ENCODE results near the gene GLB1L2. TPM values are rescaled to one million over a fixed set of nuclear protein-coding genes. Genes with fewer than 3 reads are reported as not detected.
"Not testable (repeated sequence)": the region's sequence is repeated elsewhere in the genome, so short reads cannot be mapped to it uniquely, and the experiment has no call there.

Gene GLB1L2, protein sequence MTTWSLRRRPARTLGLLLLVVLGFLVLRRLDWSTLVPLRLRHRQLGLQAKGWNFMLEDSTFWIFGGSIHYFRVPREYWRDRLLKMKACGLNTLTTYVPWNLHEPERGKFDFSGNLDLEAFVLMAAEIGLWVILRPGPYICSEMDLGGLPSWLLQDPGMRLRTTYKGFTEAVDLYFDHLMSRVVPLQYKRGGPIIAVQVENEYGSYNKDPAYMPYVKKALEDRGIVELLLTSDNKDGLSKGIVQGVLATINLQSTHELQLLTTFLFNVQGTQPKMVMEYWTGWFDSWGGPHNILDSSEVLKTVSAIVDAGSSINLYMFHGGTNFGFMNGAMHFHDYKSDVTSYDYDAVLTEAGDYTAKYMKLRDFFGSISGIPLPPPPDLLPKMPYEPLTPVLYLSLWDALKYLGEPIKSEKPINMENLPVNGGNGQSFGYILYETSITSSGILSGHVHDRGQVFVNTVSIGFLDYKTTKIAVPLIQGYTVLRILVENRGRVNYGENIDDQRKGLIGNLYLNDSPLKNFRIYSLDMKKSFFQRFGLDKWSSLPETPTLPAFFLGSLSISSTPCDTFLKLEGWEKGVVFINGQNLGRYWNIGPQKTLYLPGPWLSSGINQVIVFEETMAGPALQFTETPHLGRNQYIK
- under 1 TPM; 0.65 to 0.91 TPM for total RNA-seq
- long read RNA-seq, partial matches to known transcripts, result 0 of 1 reads
- long read RNA-seq, other reads (novel, unspliced or antisense), result 1 of 1 reads

GRCh38 chr11:134331354-134332188 lies at the start of gene GLB1L2:
GLB1L2 (plus strand) TSS chr11:134331988; CDS start chr11:134332062, 74 bp downstream.
- ATAC-seq (peak; percentile 97), DNase-seq (peak; percentile 76)
- intact Hi-C loops (cut with DNase I), result no loop called here

- intact Hi-C loops (cut with DNase I), result no loop called here
- DNase-seq (no peak), ATAC-seq (peak in 1 of 2 donors; percentile 72)
Observed at GRCh38 chr11:134282121-134283045, 49.4 kb upstream of the GLB1L2 start.

- DNase-seq (no peak), ATAC-seq (no peak)
- intact Hi-C loops (cut with DNase I), result no loop called here
Observed at GRCh38 chr11:134283461-134284230, 48.1 kb upstream of the GLB1L2 start.

DNA sequence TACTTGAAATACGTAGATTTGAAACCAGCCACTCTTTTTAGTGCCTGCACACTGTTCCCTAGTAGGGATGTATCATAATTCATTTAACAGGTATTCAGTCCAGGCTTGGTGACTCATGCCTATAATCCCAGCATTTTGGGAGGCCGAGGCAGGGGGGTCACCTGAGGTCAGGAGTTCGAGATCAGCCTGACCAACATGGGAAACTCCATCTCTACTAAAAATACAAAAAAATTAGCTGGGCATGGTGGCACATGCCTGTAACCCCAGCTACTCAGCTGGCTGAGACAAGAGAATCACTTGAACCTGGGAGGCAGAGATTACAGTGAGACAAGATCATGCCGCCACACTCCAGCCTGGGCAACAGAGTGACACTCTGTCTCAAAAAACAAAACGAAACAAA lies 47.4 kb upstream of the GLB1L2 start:
- ATAC-seq; DNase-seq; intact Hi-C loops (cut with DNase I): not testable (repeated sequence)

GRCh38 chr11:134287561-134287960 lies 44.2 kb upstream of the GLB1L2 start:
- no peak for ATAC-seq
- no peak for DNase-seq
- intact Hi-C loops (cut with DNase I), result no loop called here

GRCh38 chr11:134288486-134288885 lies 43.3 kb upstream of the GLB1L2 start:
- intact Hi-C loops (cut with DNase I), result no loop called here
- ATAC-seq (no peak), DNase-seq (no peak)

- DNase-seq (no peak), ATAC-seq (no peak)
- intact Hi-C loops (cut with DNase I), result no loop called here
Observed at GRCh38 chr11:134289167-134289566, 42.6 kb upstream of the GLB1L2 start.

GRCh38 chr11:134289789-134290188 lies 42.0 kb upstream of the GLB1L2 start:
- no peak for DNase-seq
- peak; percentile 38 to 47 for ATAC-seq

DNA sequence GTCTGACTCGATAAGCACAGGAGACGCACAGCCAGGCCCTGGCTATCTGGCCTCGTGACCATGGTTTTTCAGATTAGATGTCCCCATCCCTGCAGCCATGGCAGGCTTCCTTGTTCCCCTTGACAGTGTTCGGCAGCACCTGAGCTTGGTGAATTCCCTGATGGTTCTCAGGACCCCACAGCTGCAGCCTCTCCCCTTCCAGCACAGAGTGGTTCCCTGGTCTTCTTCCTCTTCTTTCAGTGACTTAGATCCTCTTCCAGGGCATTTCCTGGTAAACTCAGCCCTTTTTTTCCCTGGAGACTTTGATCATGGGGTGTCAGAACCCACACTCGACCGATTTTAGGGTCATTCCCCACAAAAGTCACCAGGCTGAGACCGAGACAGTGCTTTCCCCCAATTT lies 41.1 kb upstream of the GLB1L2 start:
- DNase-seq, result no peak
- intact Hi-C loops (cut with DNase I), result no loop called here
- ATAC-seq, result no peak

More at GRCh38 chr11:134289789-134290188, 42.0 kb upstream of the GLB1L2 start:
- intact Hi-C loops (cut with DNase I), result no loop called here

DNA sequence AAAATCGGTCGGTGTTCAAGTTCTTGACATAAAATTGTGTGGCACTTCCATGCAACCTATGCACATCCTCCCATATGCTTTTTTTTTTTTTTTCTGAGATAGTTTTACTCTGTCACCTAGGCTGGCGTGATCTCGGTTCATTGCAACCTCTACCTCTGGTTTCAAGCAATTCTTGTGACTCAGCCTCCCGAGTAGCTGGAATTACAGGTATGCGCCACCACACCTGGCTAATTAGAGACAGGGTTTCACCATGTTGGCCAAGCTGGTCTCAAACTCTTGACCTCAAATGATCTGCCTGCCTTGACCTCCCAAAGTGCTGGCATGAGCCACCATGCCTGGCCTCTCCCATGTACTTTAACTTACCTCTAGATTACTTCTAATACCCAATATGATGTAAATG lies 40.6 kb upstream of the GLB1L2 start:
- ATAC-seq, result no peak
- no peak for DNase-seq
- intact Hi-C loops (cut with DNase I), result no loop called here

DNA sequence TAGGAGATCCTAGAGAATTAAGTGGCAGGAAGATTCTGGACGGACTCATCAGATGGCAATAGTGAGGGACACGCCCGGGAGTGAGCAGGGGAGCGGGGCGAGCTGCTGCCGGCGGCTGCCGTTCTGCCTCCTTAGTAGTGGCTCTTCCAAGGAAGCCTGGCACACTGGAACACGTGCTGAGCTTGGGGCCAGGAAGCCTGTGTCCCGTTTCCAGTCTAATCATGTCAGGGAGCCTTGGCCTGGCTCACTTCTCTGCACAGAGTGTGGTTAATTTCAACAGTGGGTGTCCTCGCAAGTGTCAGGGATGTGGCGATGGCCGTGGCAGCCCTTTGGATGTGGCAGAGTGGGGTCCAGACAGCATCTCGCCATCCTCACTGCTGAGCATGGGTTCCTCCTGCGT lies 39.1 kb upstream of the GLB1L2 start:
- intact Hi-C loops (cut with DNase I), result no loop called here
- no peak for DNase-seq
- ATAC-seq, result no peak

DNA sequence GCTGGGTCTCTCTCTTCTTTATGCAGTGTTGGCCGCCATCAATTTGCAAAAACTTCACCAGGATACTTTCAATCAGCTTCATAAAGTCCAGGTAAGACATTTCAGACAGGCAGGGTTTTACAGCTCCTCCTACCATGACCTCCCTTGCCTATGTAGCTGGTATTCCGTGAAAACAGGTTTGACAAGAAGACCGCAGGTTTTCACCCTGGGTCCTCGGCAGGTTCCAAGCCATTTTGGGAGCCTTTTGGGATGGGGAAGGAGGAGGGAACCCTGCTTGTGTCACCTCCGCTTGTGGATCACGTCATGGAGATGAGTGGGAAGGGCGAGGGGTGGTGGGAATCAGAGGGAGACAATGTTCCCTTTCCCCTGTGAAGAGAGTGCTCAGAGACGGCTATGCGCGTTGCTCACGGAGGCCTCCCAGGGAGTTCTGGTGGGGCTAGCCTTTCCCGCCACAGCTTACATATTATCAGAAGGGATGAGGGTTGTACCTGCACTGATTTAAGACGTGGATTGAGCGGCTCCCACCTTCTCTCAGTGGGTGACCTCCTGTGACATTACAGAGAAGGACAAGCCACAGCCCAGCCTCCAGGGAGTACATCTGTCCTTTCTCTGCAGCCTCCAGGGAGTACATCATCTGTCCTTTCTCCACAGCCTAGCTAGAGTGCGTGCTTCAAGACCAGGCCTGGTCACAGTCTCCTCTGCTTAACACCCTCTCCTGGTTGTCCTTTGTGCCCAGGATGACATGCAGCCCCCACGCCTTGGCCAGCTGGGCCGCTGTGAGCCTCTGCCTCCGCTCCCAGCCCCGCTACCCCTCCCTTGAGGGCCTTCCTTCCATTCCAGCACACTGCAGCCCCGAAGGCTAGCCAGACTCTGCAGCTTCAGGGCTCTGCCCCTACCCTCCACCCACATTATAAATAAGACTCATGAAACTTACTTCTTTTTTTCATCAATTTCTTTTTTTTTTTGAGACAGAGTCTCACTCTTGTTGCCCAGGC lies 38.4 kb upstream of the GLB1L2 start:
- no peak for ATAC-seq
- intact Hi-C loops (cut with DNase I), result no loop called here
- DNase-seq, result no peak

DNA sequence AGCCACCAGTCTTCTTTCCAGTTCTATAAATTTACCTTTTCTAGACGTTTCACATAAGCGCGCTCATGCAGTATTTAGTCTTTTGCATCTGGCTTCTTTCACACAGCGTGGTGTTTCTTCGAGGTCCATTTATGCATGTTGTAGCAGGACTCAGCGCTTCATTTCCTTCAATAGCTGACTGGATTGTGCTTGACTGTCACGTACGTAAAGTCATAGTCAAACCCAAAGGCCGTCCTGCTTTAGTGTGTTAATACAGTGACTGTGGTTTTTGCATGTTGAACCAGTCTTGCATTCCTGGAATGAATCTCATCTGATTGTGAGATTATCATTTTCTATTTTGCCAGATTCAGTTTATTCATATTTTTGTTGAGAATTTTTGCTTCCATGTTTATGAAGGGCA lies 37.1 kb upstream of the GLB1L2 start:
- DNase-seq, result no peak
- ATAC-seq, result no peak
- intact Hi-C loops (cut with DNase I), result no loop called here

- intact Hi-C loops (cut with DNase I), result no loop called here
- ATAC-seq, result no peak
- DNase-seq, result no peak
Observed at GRCh38 chr11:134312223-134312622, 19.6 kb upstream of the GLB1L2 start.

- no peak for ATAC-seq
- intact Hi-C loops (cut with DNase I), result no loop called here
- no peak for DNase-seq
Observed at GRCh38 chr11:134312807-134313206, 19.0 kb upstream of the GLB1L2 start.

- intact Hi-C loops (cut with DNase I), result no loop called here
- DNase-seq, result no peak
- ATAC-seq, result no peak
Observed at GRCh38 chr11:134313379-134313778, 18.4 kb upstream of the GLB1L2 start.
